Activated B cell treated with CpG ODN at 0.5 μM for 24 hours (primary cell): ENCODE results near the gene OSBPL10. TPM values are rescaled to one million over a fixed set of nuclear protein-coding genes. Genes with fewer than 3 reads are reported as not detected.
"Not testable (repeated sequence)": the region's sequence is repeated elsewhere in the genome, so short reads cannot be mapped to it uniquely, and the experiment has no call there.

Source experiments
- ATAC-seq: fragments of 200-7000 bp; cut with Tn5 transposase; one replicate; pipeline ENCODE4 v1.10.0; 2021; ENCODE audit warnings: low read depth, mild to moderate bottlenecking, moderate library complexity
- CTCF ChIA-PET: fragments of 350-600 bp; sonication (Branson Sonifier 250); formaldehyde crosslinking; loops from one replicate; lab custom pipeline; 2021; ENCODE audit warnings: antibody characterized with exemption; lab: Charles Lee
- POLR2A ChIA-PET: fragments of 350-600 bp; sonication (Branson Sonifier 250); formaldehyde crosslinking; loops from one replicate; lab custom pipeline; 2021; ENCODE audit warnings: antibody characterized with exemption; lab: Charles Lee
- DNase-seq: peaks from one replicate; pipeline ENCODE4 v3.0.0; 2022
- H3K27ac Mint-ChIP-seq: one replicate; pipeline ENCODE4 v1.8.0; 2020; ENCODE audit warnings: mixed read lengths
- H3K27me3 Mint-ChIP-seq: one replicate; pipeline ENCODE4 v1.8.0; 2021; ENCODE audit warnings: mixed read lengths
- H3K36me3 Mint-ChIP-seq: one replicate; pipeline ENCODE4 v1.8.0; 2021; ENCODE audit warnings: low read depth, mixed read lengths
- H3K4me1 Mint-ChIP-seq: one replicate; pipeline ENCODE4 v1.8.0; 2021; ENCODE audit warnings: mixed read lengths
- H3K4me3 Mint-ChIP-seq: one replicate; pipeline ENCODE4 v1.8.0; 2020; ENCODE audit warnings: mild to moderate bottlenecking, mixed read lengths
- H3K9me3 Mint-ChIP-seq: one replicate; pipeline ENCODE4 v1.8.0; 2020; ENCODE audit warnings: mixed read lengths
- intact Hi-C: fragments of 100-400 bp; cut with micrococcal nuclease; formaldehyde crosslinking; loops from one replicate; pipeline ENCODE4 v1.15.1; 2024
- total RNA-seq: library from RNA; stranded (reverse); gene quantifications from 2 replicates; pipeline ENCODE4 v1.2.3, GENCODE V29; 2022
- TF ChIP-seq, protein P1 (sequence below): fragments of 200-600 bp; IDR thresholded peaks from one replicate; pipeline ENCODE4 v1.8.0; 2022; ENCODE audit warnings: antibody characterized with exemption, mild to moderate bottlenecking

The OSBPL10 gene
- total RNA-seq, 1 donor from 2014 or later, result 137 TPM

DNA sequence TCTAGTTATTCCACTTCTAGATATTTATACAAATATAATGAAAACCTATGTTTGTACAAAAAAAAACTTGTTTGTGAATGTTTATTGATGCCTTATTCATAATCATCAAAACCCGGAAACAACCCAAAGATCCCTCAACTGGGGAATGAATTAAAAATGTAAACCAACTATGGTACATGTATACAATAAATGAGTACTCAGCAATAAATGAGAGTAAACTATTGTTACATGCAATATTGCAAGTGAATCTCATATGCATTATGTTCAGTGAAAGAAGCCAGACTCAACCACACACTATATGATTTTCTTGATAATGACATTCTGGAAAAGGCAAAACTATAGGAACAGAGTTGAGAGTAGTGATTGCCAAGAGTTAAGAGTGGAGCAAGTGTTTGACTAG, 12.8 kb upstream of the OSBPL10 start:
- Mint-ChIP-seq H3K27me3 (no peaks in the 10 kb centered on the region), H3K9me3 (peaks cover 11% of the 10 kb centered on the region), H3K27ac (no peak overlapping the region), H3K4me3 (no peak overlapping the region), H3K4me1 (peaks cover 32% of the 10 kb centered on the region), H3K36me3 (peaks cover 32% of the 10 kb centered on the region)
- ATAC-seq (no peak), DNase-seq (no peak)
- POLR2A ChIA-PET, result no interaction called here
- intact Hi-C loops, result no loop called here
- TF ChIP-seq, protein P1, sequence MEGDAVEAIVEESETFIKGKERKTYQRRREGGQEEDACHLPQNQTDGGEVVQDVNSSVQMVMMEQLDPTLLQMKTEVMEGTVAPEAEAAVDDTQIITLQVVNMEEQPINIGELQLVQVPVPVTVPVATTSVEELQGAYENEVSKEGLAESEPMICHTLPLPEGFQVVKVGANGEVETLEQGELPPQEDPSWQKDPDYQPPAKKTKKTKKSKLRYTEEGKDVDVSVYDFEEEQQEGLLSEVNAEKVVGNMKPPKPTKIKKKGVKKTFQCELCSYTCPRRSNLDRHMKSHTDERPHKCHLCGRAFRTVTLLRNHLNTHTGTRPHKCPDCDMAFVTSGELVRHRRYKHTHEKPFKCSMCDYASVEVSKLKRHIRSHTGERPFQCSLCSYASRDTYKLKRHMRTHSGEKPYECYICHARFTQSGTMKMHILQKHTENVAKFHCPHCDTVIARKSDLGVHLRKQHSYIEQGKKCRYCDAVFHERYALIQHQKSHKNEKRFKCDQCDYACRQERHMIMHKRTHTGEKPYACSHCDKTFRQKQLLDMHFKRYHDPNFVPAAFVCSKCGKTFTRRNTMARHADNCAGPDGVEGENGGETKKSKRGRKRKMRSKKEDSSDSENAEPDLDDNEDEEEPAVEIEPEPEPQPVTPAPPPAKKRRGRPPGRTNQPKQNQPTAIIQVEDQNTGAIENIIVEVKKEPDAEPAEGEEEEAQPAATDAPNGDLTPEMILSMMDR, result no peak
- CTCF ChIA-PET, result no interaction called here

DNA sequence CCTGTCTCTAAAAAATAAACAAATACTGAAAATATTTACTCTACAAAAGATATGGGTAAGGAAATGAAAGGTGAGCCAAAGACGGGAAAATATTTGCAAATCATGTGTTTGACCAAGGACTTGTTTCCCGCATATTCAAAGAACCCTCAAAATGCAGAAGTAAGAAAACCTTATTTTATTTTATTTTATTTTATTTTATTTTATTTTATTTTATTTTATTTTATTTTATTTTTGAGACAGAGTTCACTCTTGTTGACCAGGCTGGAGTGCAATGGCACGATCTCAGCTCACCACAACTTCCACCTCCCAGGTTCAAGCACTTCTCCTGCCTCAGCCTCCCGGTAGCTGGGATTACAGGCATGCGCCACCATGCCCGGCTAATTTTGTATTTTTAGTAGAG, 11.9 kb upstream of the OSBPL10 start:
- intact Hi-C loops, H3K4me3 Mint-ChIP-seq, ATAC-seq, CTCF ChIA-PET, H3K27me3 Mint-ChIP-seq, POLR2A ChIA-PET, H3K27ac Mint-ChIP-seq, DNase-seq: not testable (repeated sequence)
- H3K36me3 Mint-ChIP-seq, result peaks cover 32% of the 10 kb centered on the region
- peaks cover 14% of the 10 kb centered on the region for H3K9me3 Mint-ChIP-seq
- H3K4me1 Mint-ChIP-seq, result peaks cover 23% of the 10 kb centered on the region

DNA sequence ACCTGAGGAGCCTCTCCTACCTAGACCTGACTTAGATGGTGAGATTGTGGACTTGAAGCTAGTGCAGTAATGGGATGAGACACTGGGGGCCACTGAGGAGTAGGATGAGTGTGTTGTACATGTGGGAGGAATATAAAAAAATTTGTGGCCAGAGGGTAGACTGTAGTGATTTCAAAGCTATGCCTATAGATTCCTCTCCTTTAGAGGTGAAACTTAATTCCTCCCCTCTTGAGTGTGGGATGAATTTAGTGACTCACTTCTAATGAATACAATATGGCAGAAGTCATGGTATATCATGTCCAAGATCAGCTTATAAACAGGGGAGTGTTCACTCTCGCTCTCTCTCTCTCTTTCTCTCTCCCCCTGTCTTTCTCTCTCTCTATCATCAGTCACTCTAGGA, 7.2 kb upstream of the OSBPL10 start:
- intact Hi-C loops, result loop anchor here (10.0 kb wide), 1 partner anchor 453 kb away; the partner anchor contains the start of gene STT3B
- H3K9me3 Mint-ChIP-seq, result peaks cover 11% of the 10 kb centered on the region
- TF ChIP-seq, protein P1, result no peak
- POLR2A ChIA-PET, result interaction anchor here (0.6 to 1.3 kb wide), 3 partner anchors 10 to 33 kb away, joined by 3 to 4 read pairs (median 3); no protein-coding TSS in a partner anchor
- H3K27ac Mint-ChIP-seq, result peak overlapping the region; percentile 31
- H3K36me3 Mint-ChIP-seq, result peaks cover 23% of the 10 kb centered on the region
- no peak for DNase-seq
- no peak for ATAC-seq
- no peaks in the 10 kb centered on the region for H3K27me3 Mint-ChIP-seq
- H3K4me1 Mint-ChIP-seq, result peaks cover 33% of the 10 kb centered on the region
- CTCF ChIA-PET, result no interaction called here
- H3K4me3 Mint-ChIP-seq, result no peak overlapping the region

DNA sequence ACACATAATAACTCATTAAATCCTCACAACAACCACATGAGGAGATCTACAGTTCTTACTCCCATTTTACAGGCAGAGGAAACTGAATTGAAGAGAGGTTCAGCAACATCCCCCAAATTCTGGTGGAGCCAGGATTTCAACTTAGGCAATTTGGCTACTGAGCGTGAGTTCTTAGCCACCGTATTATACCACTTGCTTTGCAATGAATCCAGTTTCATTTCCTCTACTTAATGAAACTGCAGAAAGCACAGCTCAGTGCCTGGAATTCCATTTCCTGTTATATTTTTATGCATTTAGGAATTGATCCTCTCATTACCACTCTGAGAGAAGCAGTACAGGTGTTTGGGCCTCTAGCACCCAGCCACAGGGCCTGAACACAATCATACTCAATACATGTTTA, 4.8 kb upstream of the OSBPL10 start:
- ATAC-seq (no peak), DNase-seq (no peak)
- intact Hi-C loops, result loop anchor here (1.0 to 10.0 kb wide), 2 partner anchors 9 to 451 kb away; partner anchors contain the start of gene STT3B
- no peaks in the 10 kb centered on the region for H3K27me3 Mint-ChIP-seq
- H3K9me3 Mint-ChIP-seq, result peaks cover 7% of the 10 kb centered on the region
- peak overlapping the region; percentile 65 for H3K27ac Mint-ChIP-seq
- peaks cover 32% of the 10 kb centered on the region for H3K36me3 Mint-ChIP-seq
- ChIA-PET CTCF (interaction anchor here (1.8 kb wide), 1 partner anchor 158 kb away, joined by 5 read pairs; no protein-coding TSS in a partner anchor), POLR2A (interaction anchor here (1.5 to 6.1 kb wide), 2 partner anchors 14 to 34 kb away, joined by 4 to 65 read pairs; no protein-coding TSS in a partner anchor)
- TF ChIP-seq, protein P1, result no peak
- H3K4me1 Mint-ChIP-seq, result peaks cover 49% of the 10 kb centered on the region
- no peak overlapping the region for H3K4me3 Mint-ChIP-seq

DNA sequence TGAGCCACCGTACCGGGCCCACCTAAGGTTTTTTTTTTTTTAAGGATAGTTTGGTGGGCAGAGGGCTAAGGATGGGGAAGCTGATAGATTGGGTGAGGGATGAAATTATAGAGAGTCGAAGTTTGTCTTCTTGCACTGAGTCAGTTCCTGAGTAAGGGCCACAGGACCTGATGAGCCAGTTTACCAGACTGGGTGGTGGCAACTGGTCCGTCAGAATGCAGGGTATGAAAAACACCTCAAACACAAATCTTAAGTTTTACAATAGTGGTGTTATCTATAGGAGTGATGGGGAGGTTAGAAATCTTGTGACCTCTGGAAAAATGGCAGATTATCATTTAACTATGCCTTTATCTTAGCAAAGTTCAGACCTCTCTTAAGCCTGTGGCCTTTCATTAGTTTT, 3.3 kb upstream of the OSBPL10 start:
- TF ChIP-seq, protein P1, result no peak
- peaks cover 7% of the 10 kb centered on the region for H3K9me3 Mint-ChIP-seq
- no peak for DNase-seq
- ATAC-seq, result no peak
- H3K27me3 Mint-ChIP-seq, result no peaks in the 10 kb centered on the region
- intact Hi-C loops, result loop anchor here (10.0 kb wide), 1 partner anchor 450 kb away; the partner anchor contains the start of gene STT3B
- H3K36me3 Mint-ChIP-seq, result peaks cover 38% of the 10 kb centered on the region
- H3K27ac Mint-ChIP-seq, result peak overlapping the region; percentile 84
- peaks cover 58% of the 10 kb centered on the region for H3K4me1 Mint-ChIP-seq
- POLR2A ChIA-PET, result interaction anchor here (0.6 to 6.1 kb wide), 7 partner anchors 15 to 44 kb away, joined by 3 to 65 read pairs (median 5); no protein-coding TSS in a partner anchor
- H3K4me3 Mint-ChIP-seq, result peak overlapping the region; percentile 38
- CTCF ChIA-PET, result interaction anchor here (1.8 kb wide), 1 partner anchor 160 kb away, joined by 5 read pairs; no protein-coding TSS in a partner anchor
